Stimulated activated CD4-positive, alpha-beta T cell treated with anti-CD3 and anti-CD28 coated beads, TNF-alpha, amount 100 ng/mL, for 1 hour (primary cell): ENCODE measurements around the gene GSG1.
A peak's percentile ranks its signal among the peaks of the same experiment; 100 is the strongest.
"Not testable (repeated sequence)": the region's sequence is repeated elsewhere in the genome, so short reads cannot be mapped to it uniquely, and the experiment has no call there.

Experiments
- DNase-seq, 3 donors: peaks; one replicate each; pipeline ENCODE4 v3.0.0-alpha.2; 2020; ENCODE audit warnings: low read depth in 3 of 3, low spot score in 1 of 3

GSG1 gene

GRCh38 chr12:13062669-13063068 is 40.8 kb downstream of the GSG1 start:
- DNase-seq, result no peak

- DNase-seq, result no peak
Measured at GRCh38 chr12:13061377-13061776, 42.1 kb downstream of the GSG1 start.

GRCh38 chr12:13060581-13060980 is 42.9 kb downstream of the GSG1 start:
- no peak for DNase-seq

- DNase-seq, result not testable (repeated sequence)
Measured at GRCh38 chr12:13053617-13054016, 49.9 kb downstream of the GSG1 start.

DNA sequence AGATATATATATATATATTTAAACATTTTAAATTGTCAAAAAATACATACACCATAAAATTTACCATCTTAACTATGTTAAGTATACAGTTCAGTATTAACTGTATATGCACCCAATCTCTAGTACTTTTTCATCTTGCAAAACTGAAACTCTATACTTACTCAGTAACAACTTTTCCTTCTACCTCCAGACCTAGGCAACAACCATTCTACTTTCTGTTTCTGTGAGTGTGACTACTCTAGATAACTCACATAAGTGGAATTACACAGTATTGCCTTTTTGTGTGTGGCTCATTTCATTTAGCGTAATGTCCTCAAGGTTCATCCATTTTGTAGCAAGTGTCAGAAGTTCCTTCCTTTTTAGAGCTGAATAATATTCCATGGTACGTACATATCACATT is 51.0 kb downstream of the GSG1 start:
- DNase-seq, result no peak

GRCh38 chr12:13049816-13050215 is 53.7 kb downstream of the GSG1 start:
- DNase-seq, result no peak

- DNase-seq, result no peak
Measured at GRCh38 chr12:13046964-13047363, 56.5 kb downstream of the GSG1 start.

DNA sequence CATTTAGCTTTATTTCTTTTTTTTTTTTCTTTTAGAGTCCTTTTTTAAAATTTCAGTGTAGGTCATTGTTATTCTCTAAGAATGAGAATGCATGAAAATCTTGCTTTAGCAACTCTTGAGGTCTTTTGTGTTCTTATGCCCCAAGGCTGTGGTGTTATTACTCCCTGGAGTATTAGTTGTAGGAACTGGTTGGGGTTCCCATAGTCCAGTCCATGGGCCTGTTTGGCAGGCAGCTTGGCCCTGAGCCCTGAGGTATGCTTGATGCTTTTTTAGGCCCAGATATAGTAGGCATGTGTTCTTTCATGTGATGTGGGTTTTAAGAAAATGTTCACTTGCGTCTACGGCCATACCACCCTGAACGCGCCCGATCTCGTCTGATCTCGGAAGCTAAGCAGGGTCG is 57.7 kb downstream of the GSG1 start:
- DNase-seq, result no peak

GRCh38 chr12:13044906-13045299 is 58.6 kb downstream of the GSG1 start:
- DNase-seq, result no peak

- DNase-seq, result peak; percentile 18 to 66 (median 59)
Measured at GRCh38 chr12:13044002-13044905, 59.2 kb downstream of the GSG1 start, which contains the start of gene FAM234B. Gene FAM234B, plus strand, starts transcription at chr12:13044381. Its CDS starts 23 bp downstream, at chr12:13044404.

GRCh38 chr12:13042666-13043230 is 60.7 kb downstream of the GSG1 start:
- no peak for DNase-seq

GRCh38 chr12:13041224-13041623 is 62.2 kb downstream of the GSG1 start:
- no peak for DNase-seq

GRCh38 chr12:13039328-13039956 is 64.0 kb downstream of the GSG1 start:
- DNase-seq, result no peak

DNA sequence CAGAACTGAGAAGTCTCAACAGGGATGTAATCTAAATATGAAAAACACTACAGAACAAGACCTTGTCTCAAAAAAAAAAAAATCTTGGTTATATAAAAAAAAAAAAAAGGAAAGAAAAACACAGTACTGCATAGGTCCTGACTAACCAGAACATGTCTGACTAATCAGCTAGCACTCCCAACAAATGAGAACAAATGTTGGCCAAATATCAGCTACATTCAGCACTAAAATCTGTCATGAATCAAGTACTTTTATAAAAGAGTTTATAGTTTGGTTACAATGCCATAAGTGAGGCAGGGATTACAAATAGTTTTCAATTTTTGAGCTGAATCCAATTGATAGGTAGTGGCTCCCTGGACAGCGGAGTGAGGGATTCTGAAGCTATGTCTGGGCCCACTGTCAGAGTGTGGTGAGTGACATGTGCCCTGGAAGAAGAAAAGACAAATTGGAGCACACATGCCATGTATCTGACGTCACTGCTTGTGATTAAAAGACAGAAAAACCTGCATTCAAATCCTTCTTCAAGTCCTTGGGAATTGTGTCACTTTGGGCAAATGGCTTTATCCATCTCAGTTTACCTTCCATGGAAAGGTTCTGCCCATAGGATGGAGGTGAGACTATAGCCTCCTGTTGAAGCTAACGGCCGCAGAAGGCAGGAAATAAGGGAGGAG is 64.8 kb downstream of the GSG1 start:
- DNase-seq, result no peak

- DNase-seq, result no peak
Measured at GRCh38 chr12:13036881-13037280, 66.6 kb downstream of the GSG1 start.

- DNase-seq, result not testable (repeated sequence)
Measured at GRCh38 chr12:13035335-13035734, 68.1 kb downstream of the GSG1 start.
